ENCODE measurements around the gene PIP5K1B. TPM values are rescaled to one million over a fixed set of nuclear protein-coding genes. Genes with fewer than 3 reads are reported as not detected.

The PIP5K1B gene
- total and polyA plus RNA-seq, 2 of the 13 experiments (the other 11 are each of a cell fraction or from before 2014, with no cell fraction given): 15.8 to 17.5 TPM

- TF ChIP-seq TCF7L2 (IDR thresholded peaks at IDR 0.05; ENCODE audit: low read depth, low read length) (no peak), ZNF24 (IDR thresholded peaks at IDR 0.05) (peak; percentile 29; the same call in 1 of the 2 replicates), ZFAT (CRISPR knock-in tag; conservative IDR thresholded peaks at IDR 0.05) (0 out of 2 replicates have a peak, but pooled peaks have one; percentile 7), FOXA1 (IDR thresholded peaks at IDR 0.05) (no peak), FOXA1 (CRISPR knock-in tag; IDR thresholded peaks at IDR 0.05) (0 out of 2 replicates have a peak, but pooled peaks have one; percentile 20), BCL3 (CRISPR knock-in tag; IDR thresholded peaks at IDR 0.05) (peak; percentile 60; the same call in 1 of the 2 replicates), PLSCR1 (CRISPR knock-in tag; IDR thresholded peaks at IDR 0.05; ENCODE audit: borderline replicate concordance) (no peak), DDIT3 (CRISPR knock-in tag; IDR thresholded peaks at IDR 0.05) (no peak), ATF2 (CRISPR knock-in tag; IDR thresholded peaks at IDR 0.05) (peak; percentile 71), ZFP36 (IDR thresholded peaks at IDR 0.05; ENCODE audit: borderline replicate concordance, low read depth, low read length, partially characterized antibody) (no peak), ZFP36L2 (CRISPR knock-in tag; IDR thresholded peaks at IDR 0.05) (no peak), SP1 (IDR thresholded peaks at IDR 0.05) (no peak), SP1 (CRISPR knock-in tag; IDR thresholded peaks at IDR 0.05) (peak; percentile 74), GFI1 (CRISPR knock-in tag; IDR thresholded peaks at IDR 0.05; ENCODE audit: borderline replicate concordance) (peak; percentile 61; the same call in 1 of the 2 replicates), ZNF138 (CRISPR knock-in tag; IDR thresholded peaks at IDR 0.05; ENCODE audit: low read depth) (peak; percentile 77; the same call in 1 of the 2 replicates), ZNF674 (CRISPR knock-in tag; IDR thresholded peaks at IDR 0.05; ENCODE audit: low read depth) (no peak), AGO2 (optimal IDR thresholded peaks at IDR 0.05; ENCODE audit: low read depth, low read length) (peak; percentile 77), GRHL1 (CRISPR knock-in tag; conservative IDR thresholded peaks at IDR 0.05) (no peak), MXD3 (CRISPR knock-in tag; IDR thresholded peaks at IDR 0.05) (peak; percentile 78; the same call in 1 of the 2 replicates), REXO4 (CRISPR knock-in tag; IDR thresholded peaks at IDR 0.05; ENCODE audit: borderline replicate concordance) (no peak), THRA (CRISPR knock-in tag; IDR thresholded peaks at IDR 0.05; ENCODE audit: borderline replicate concordance) (peak; percentile 57), RBAK (CRISPR knock-in tag; IDR thresholded peaks at IDR 0.05) (no peak)
Observed at GRCh38 chr9:69035438-69036308, 330.6 kb downstream of the PIP5K1B start, which contains the start of gene FXN (continued).
